ENCODE results near the gene ANKRD40. TPM values are rescaled to one million over a fixed set of nuclear protein-coding genes. Genes with fewer than 3 reads are reported as not detected.

ANKRD40 gene
- total and polyA plus RNA-seq, 2 donors (not counting 3 experiments of a cell fraction or from before 2014, with no cell fraction given): 24.5 to 56.0 TPM

DNA sequence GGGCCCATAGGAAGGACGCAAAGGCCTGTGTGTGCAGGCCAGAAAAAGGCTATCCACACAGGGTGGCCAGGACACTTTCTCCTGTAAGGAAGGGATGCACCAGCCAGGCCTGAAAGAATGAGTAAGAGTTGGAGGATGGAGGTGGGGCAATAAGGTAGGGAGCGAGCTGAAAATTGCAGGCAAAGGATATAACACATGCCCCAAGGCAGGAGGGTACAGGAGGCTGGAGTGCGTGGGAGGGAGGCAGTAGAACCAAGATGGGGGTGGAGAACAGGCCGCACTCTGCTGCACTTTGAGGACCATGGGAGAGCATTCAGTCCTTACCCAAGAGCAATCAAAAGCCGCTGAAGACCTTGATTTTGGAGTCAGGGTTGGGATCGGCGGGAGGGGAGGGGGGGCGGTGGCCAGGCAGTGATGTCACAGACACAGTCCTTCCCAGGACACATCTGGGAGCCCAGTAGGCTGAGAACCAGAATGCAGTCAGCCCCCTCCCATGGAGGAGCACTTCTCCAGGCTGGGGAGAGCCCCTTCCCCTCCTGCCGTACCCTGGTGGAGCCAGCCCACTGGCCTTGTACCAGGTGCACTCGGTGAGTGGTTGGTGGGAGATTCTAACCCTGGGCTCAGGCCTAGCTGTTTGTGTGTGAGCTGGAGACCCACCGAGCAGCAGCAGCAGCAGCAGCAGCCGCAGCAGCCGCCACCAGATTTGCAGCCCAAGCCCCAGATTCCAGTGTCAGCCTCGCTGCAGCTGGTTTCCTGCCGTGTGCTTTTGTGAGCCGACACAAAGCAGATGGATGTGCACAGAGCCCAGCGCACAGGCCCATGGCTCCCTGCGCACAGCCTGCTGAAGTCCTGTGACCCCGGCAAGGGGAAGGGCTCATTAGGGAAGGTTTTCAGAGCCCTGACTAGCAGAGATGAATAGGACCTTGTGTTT lies 17.5 kb downstream of the ANKRD40 start:
- no peaks in the 10 kb centered on the region for H3K79me2 ChIP-seq (ENCODE audit: control insufficient read depth, insufficient read depth, low read length)
- dilution Hi-C loops (cut with MboI; ENCODE audit: extremely low pct_ligation_motif_present, low sequenced_read_pairs) (no loop called here), intact Hi-C loops (cut with micrococcal nuclease) (no loop called here)
- FAIRE-seq (no peak), DNase-seq (ENCODE audit: low read depth, low spot score) (no peak)
- no peaks in the 10 kb centered on the region for H4K20me1 ChIP-seq (replicated peaks; ENCODE audit: control insufficient read depth, extremely low read depth, insufficient read depth, low read length)
- BruUV-seq (replicated peaks): no TSS peak
- no peaks in the 10 kb centered on the region for H3K9me3 ChIP-seq (replicated peaks; ENCODE audit: control insufficient read depth, insufficient read depth, low read length)
- no peak overlapping the region for H3K9ac ChIP-seq (replicated peaks; ENCODE audit: extremely low read depth, insufficient read depth, low read length)
- ChIA-PET CTCF (interaction anchor here (1.9 to 9.9 kb wide), 2 partner anchors 64 to 140 kb away, joined by 6 to 150 read pairs; partner anchors contain the start of gene SPATA20), POLR2A (no interaction called here)
- peaks cover 3% of the 10 kb centered on the region for H3K4me1 ChIP-seq (ENCODE audit: control insufficient read depth, extremely low read depth, insufficient read depth, low read length)
- no peak overlapping the region for H3K27ac ChIP-seq (ENCODE audit: insufficient read depth, low read depth, low read length)
- no peak overlapping the region for H3K4me2 ChIP-seq (ENCODE audit: insufficient read depth, low read length)
- no peak overlapping the region for H3K4me3 ChIP-seq (replicated peaks in 1 of 3; ENCODE audit: insufficient read depth in 1 of 3, low read depth in 1 of 3, low read length in 3 of 3)
- no peaks in the 10 kb centered on the region for H3K9me1 ChIP-seq (replicated peaks; ENCODE audit: control insufficient read depth, extremely low read depth, insufficient read depth, low read length)
- H2AFZ ChIP-seq (ENCODE audit: low read depth, low read length): no peak overlapping the region
- TF ChIP-seq POLR2AphosphoS5 (IDR thresholded peaks at IDR 0.05; ENCODE audit: insufficient read depth, low read depth, low read length): peak; percentile 11
- no peak for TF ChIP-seq EZH2 (IDR thresholded peaks at IDR 0.05; ENCODE audit: borderline replicate concordance, low read depth, low read length, severe bottlenecking)
- H3K36me3 ChIP-seq (ENCODE audit: control insufficient read depth in 2 of 2, extremely low read depth in 1 of 2, insufficient read depth in 2 of 2, low read length in 2 of 2): peaks cover 6 to 8% of the 10 kb centered on the region in 2 experiments
- H3K27me3 ChIP-seq (ENCODE audit: control insufficient read depth in 2 of 2, insufficient read depth in 2 of 2, low read length in 2 of 2): no peaks in the 10 kb centered on the region

DNA sequence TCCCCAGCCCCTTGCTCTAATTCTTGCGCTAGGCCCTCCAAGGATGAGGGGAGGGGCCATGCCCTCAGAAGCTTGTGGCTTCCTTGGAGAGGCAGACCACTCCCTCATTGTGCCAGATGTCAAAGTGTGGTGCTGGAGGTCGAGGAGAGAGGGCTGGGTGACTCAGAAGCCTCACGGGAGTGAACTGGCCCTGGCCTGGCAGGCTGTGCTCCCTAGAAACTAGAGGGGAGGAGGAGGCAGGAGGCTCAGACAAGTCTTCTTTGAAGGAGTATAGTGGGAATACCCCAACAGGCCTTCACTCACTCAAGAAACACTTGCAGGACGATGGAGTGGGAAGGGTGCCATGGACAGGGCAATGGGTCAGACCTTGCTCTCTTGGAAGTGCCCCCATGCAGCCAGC lies 18.5 kb downstream of the ANKRD40 start:
- H3K27ac ChIP-seq (ENCODE audit: insufficient read depth, low read depth, low read length): no peak overlapping the region
- FAIRE-seq (no peak), DNase-seq (ENCODE audit: low read depth, low spot score) (no peak)
- H3K4me3 ChIP-seq (replicated peaks in 1 of 3; ENCODE audit: insufficient read depth in 1 of 3, low read depth in 1 of 3, low read length in 3 of 3): no peak overlapping the region
- no peaks in the 10 kb centered on the region for H3K9me1 ChIP-seq (replicated peaks; ENCODE audit: control insufficient read depth, extremely low read depth, insufficient read depth, low read length)
- H3K4me2 ChIP-seq (ENCODE audit: insufficient read depth, low read length): no peak overlapping the region
- H2AFZ ChIP-seq (ENCODE audit: low read depth, low read length): no peak overlapping the region
- no peak overlapping the region for H3K9ac ChIP-seq (replicated peaks; ENCODE audit: extremely low read depth, insufficient read depth, low read length)
- POLR2A ChIA-PET: no interaction called here
- dilution Hi-C loops (cut with MboI; ENCODE audit: extremely low pct_ligation_motif_present, low sequenced_read_pairs): no loop called here
- no TSS peak for BruUV-seq (replicated peaks)
- no peaks in the 10 kb centered on the region for H3K79me2 ChIP-seq (ENCODE audit: control insufficient read depth, insufficient read depth, low read length)
- H3K27me3 ChIP-seq (ENCODE audit: control insufficient read depth in 2 of 2, insufficient read depth in 2 of 2, low read length in 2 of 2): no peaks in the 10 kb centered on the region
- no peaks in the 10 kb centered on the region for H4K20me1 ChIP-seq (replicated peaks; ENCODE audit: control insufficient read depth, extremely low read depth, insufficient read depth, low read length)
- TF ChIP-seq, protein P1, sequence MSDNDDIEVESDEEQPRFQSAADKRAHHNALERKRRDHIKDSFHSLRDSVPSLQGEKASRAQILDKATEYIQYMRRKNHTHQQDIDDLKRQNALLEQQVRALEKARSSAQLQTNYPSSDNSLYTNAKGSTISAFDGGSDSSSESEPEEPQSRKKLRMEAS (IDR thresholded peaks at IDR 0.05; ENCODE audit: insufficient read depth, insufficient read length): no peak
- TF ChIP-seq FOS (IDR thresholded peaks at IDR 0.05; ENCODE audit: borderline replicate concordance, insufficient read depth, low read length) (no peak), JUN (IDR thresholded peaks at IDR 0.05; ENCODE audit: borderline replicate concordance, insufficient read depth, insufficient read length, low read depth) (no peak)
- H3K4me1 ChIP-seq (ENCODE audit: control insufficient read depth, extremely low read depth, insufficient read depth, low read length): peaks cover 3% of the 10 kb centered on the region
- CTCF ChIA-PET: interaction anchor here (9.9 kb wide), 1 partner anchor 139 kb away, joined by 150 read pairs; the partner anchor contains the start of gene SPATA20
- H3K9me3 ChIP-seq (replicated peaks; ENCODE audit: control insufficient read depth, insufficient read depth, low read length): no peaks in the 10 kb centered on the region
- H3K36me3 ChIP-seq (ENCODE audit: control insufficient read depth in 2 of 2, extremely low read depth in 1 of 2, insufficient read depth in 2 of 2, low read length in 2 of 2): peaks cover 6% of the 10 kb centered on the region in 2 experiments
- intact Hi-C loops (cut with micrococcal nuclease): no loop called here
